NCI-H1105 (cell line): ENCODE data around the gene CCR5.

Experiments used
- DNase-seq: peaks from one replicate; lab custom pipeline; 2025; lab: John Stamatoyannopoulos, UW

Gene CCR5

GRCh38 chr3:46359733-46360493 is 10.8 kb upstream of the CCR5 start:
- peak; percentile 62 for DNase-seq

- DNase-seq = no peak
Observed at GRCh38 chr3:46360907-46361306, 9.8 kb upstream of the CCR5 start.

GRCh38 chr3:46361408-46362283 is 9.1 kb upstream of the CCR5 start:
- no peak for DNase-seq

DNA sequence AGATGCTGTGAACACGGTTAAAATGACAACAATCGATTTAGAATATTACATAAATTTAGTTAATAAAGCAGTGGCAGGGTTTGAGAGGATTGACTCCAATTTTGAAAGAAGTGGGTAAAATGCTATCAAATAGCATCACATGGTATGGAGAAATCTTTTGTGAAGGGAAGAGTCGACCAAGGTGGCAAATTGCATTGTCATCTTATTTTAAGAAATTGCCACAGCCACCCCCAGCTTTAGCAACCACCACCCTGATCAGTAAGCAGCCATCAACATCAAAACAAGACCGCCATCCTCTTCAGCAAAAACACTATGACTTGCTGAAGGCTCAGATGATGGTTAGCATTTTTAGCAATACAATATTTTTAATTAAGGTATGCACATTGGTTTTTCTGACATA is 5.7 kb upstream of the CCR5 start:
- DNase-seq = no peak

GRCh38 chr3:46365737-46366524 is 4.8 kb upstream of the CCR5 start:
- DNase-seq = no peak

GRCh38 chr3:46367811-46368210 is 2.9 kb upstream of the CCR5 start:
- no peak for DNase-seq

- no peak for DNase-seq
Observed at GRCh38 chr3:46368569-46368968, 2.2 kb upstream of the CCR5 start.

GRCh38 chr3:46369151-46369550 is 1.6 kb upstream of the CCR5 start:
- no peak for DNase-seq

DNA sequence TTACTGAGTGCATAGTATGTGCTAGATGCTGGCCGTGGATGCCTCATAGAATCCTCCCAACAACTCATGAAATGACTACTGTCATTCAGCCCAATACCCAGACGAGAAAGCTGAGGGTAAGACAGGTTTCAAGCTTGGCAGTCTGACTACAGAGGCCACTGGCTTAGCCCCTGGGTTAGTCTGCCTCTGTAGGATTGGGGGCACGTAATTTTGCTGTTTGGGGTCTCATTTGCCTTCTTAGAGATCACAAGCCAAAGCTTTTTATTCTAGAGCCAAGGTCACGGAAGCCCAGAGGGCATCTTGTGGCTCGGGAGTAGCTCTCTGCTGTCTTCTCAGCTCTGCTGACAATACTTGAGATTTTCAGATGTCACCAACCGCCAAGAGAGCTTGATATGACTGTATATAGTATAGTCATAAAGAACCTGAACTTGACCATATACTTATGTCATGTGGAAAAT is 1.0 kb upstream of the CCR5 start:
- no peak for DNase-seq

DNA sequence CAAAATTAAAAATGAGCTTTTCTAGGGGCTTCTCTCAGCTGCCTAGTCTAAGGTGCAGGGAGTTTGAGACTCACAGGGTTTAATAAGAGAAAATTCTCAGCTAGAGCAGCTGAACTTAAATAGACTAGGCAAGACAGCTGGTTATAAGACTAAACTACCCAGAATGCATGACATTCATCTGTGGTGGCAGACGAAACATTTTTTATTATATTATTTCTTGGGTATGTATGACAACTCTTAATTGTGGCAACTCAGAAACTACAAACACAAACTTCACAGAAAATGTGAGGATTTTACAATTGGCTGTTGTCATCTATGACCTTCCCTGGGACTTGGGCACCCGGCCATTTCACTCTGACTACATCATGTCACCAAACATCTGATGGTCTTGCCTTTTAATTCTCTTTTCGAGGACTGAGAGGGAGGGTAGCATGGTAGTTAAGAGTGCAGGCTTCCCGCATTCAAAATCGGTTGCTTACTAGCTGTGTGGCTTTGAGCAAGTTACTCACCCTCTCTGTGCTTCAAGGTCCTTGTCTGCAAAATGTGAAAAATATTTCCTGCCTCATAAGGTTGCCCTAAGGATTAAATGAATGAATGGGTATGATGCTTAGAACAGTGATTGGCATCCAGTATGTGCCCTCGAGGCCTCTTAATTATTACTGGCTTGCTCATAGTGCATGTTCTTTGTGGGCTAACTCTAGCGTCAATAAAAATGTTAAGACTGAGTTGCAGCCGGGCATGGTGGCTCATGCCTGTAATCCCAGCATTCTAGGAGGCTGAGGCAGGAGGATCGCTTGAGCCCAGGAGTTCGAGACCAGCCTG is 984 bp downstream of the CCR5 start:
- DNase-seq = no peak

GRCh38 chr3:46372492-46373359 is 2.0 kb downstream of the CCR5 start:
- DNase-seq = no peak

DNA sequence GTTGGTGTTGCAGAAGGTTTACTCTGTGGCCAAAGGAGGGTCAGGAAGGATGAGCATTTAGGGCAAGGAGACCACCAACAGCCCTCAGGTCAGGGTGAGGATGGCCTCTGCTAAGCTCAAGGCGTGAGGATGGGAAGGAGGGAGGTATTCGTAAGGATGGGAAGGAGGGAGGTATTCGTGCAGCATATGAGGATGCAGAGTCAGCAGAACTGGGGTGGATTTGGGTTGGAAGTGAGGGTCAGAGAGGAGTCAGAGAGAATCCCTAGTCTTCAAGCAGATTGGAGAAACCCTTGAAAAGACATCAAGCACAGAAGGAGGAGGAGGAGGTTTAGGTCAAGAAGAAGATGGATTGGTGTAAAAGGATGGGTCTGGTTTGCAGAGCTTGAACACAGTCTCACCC is 4.0 kb downstream of the CCR5 start:
- DNase-seq = no peak

- no peak for DNase-seq
Observed at GRCh38 chr3:46375218-46375617, 4.5 kb downstream of the CCR5 start.

- no peak for DNase-seq
Observed at GRCh38 chr3:46375814-46376213, 5.1 kb downstream of the CCR5 start.

GRCh38 chr3:46378426-46378942 is 7.7 kb downstream of the CCR5 start:
- DNase-seq = no peak

DNA sequence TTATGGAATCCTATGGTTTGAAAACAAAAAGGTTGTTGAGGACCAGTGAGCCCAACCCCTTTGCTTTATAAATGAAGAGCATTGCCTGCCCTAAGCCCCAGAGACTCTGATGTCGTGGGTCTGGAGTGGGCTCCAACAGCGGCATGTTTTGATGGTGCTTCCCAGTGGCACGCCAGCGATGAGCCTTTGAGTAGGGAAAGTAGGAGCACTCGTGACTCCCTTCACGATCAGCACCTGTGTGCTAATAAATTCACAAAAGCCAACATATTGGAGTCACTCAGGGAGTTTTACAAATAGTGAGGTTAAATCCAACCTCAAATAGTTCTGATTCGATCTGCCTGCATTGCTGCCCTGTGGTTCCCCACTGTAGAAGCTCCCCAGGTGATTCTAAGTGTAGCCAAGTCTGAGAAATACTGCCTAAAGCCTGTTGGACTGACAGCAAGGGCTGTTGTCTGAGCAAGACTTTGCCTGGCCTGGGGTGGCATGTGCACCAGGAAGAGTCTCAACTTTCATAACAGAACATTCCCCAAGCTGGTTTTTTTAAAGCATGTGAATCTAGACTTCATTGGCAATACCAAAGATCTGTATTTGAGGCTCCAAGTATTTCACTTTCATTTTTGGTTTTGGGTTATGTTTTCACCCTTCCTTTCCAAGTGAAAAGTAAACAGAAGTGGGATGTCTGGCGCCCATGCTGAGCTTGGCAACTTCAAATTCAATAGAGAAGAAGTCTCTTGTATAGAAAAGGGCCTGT is 9.9 kb downstream of the CCR5 start:
- no peak for DNase-seq

- DNase-seq = no peak
Observed at GRCh38 chr3:46381625-46382024, 10.9 kb downstream of the CCR5 start.

DNA sequence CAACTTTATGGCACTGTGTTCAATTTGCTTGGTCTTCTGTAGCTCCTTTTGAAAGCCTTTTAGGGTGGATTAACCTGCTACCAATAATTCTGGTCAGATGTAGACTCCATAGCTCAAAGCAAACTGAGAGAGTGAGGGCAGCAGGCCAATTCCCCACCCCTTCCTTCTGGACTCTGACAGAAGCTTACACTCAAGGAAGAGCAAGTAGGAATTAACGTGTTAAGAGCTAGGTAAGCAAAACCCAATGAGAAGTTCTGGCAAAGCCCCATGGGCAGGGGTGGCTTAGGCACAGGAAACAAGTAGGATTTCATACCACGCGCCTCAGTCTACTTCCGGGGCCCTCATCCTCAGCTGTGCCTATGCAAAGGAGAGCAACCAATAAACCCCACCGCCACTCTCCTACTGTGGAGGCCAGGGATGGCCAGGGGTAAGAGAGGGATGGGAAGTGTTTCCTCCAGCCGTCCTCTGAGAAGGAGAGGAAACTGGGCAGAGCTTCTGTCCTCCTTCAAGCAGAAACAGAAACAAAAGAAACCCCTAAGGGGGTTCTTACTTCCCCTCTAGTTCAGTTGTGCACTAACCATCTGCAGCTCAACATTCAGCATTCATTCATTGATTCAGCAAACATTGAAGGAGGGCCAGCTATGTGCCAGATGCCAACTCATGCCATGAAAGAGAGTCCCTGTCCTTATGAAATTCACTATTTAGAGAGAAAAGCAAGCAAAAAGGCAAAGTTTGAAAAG is 12.6 kb downstream of the CCR5 start:
- no peak for DNase-seq

- DNase-seq = no peak
Observed at GRCh38 chr3:46383951-46384330, 13.2 kb downstream of the CCR5 start.
